Hepatic stellate cell (primary cell): Measurements from ENCODE around the gene PRDM16.

Experiments
- DNase-seq: peaks from one replicate; pipeline ENCODE4 v3.0.0; 2011; ENCODE audit warnings: low spot score

The PRDM16 gene

DNA sequence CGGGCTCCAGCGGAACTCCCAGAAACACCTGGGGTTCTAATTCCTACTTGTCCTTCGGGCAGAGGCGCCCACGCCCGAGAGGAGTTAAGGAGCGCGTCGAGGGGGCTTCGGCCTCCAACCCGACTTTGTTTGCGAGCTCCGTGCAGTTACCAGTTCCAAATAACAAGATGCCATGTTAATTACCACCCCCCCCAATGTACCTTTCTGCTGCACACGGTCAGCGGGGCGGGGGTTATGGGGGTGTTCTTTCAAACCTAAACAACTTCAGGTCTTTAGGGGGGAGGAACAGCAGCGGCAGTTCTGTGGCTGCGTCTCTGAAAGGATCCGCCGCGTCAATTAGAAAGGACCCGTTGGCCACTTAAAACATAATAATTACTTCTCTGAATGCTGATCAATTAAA is 114.8 kb downstream of the PRDM16 start:
- DNase-seq = no peak

- no peak for DNase-seq
Observed at GRCh38 chr1:3184666-3185065, 115.7 kb downstream of the PRDM16 start.

- DNase-seq = no peak
Observed at GRCh38 chr1:3185896-3186525, 117.0 kb downstream of the PRDM16 start.

- peak; percentile 97 for DNase-seq
Observed at GRCh38 chr1:3186526-3186921, 117.5 kb downstream of the PRDM16 start.

DNA sequence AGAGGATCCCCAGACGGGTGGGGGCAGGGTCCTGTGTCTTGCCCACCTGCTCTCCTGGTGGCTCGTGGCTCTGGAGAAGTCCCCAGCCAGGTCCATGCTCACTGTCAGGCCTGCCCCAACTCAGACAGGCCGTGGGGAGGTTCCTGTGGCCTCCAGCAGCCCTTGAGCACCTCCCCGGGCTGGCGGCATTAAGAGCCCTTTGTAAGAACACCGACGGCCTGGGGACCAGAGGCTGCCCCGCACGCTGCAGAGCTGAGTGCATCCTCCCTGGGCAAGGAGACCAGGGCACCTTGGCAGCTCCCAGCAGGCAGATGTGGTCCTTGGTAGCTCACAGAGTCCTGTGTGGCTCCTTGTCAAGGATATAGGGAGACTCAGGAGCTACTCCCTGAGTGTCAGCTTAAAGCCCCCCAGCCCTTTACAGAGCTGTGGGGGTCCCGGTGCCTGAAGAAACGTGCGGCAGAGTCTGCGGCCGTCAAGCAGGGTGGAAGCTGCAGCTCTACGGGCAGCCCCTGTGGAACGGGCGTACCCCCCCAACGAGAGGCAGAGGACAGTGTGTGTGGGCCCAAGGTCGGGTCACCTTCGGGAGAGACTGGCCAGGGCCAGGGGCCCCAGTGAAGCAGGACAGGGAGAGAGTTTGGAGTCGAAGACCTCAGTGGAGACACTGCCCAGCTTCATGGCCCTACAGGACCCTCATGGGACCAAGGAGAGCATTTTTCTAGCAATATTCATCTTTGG is 118.6 kb downstream of the PRDM16 start:
- no peak for DNase-seq

DNA sequence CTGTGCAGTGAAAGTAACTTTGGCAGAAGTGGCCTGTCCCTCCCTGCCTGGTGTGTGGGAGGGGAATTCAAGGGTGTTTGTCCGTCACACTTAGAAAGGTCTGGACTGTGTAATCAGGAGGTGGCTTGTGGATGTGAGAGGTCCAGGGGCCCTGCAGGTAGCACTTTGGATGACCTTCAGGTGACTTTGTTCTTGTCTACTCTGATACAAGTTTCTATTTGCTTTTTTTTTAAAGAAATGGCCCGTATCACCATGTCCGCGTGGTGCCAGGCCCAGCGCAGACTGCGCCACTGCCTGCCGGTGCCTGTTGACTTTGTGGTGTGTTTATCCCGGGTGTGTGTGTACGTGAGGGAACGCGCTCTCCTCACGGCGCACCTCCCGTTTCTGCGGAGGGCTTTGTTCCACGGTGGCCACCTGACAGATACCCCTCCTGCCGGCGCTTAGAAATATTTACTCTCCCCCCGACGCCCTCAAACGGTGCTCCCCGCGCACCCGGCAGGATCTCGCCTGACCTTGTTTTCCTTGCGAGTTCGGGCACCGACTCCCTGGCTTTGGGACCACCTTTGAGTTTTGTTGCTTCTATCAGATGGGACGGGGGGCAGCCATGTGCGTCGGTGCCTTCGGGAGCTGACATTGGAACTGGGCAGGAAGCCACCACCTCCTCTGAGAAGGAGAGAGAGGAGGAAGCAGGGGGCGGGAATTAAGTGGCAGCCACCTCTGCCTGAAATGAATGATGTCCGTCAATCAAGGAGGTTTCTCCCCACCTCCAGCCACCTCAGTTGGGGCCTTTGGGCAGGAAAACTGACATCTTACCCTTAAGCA is 119.4 kb downstream of the PRDM16 start:
- no peak for DNase-seq

GRCh38 chr1:3190256-3191041 is 121.4 kb downstream of the PRDM16 start:
- no peak for DNase-seq

- no peak for DNase-seq
Observed at GRCh38 chr1:3192361-3192760, 123.4 kb downstream of the PRDM16 start.

GRCh38 chr1:3192825-3193224 is 123.8 kb downstream of the PRDM16 start:
- DNase-seq = no peak

DNA sequence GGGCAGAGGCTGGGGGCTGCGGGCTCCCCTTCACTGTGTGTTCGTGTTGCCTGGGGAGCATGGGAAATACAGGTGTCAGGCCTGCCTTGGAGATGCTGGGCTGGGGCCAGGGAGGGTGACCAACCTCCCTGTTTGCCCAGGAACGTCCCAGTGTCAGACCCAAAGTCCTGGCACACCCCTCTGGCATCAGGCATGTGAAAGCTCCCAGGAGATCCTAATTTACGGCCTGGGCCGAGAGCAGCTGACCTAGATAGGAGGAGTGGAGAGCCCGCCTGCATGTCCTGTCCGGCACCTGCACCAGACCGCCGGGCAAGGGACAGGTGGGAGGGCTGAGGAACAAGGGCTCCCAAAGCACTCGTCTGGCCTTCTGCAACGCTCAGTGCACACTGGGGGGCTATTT is 124.8 kb downstream of the PRDM16 start:
- no peak for DNase-seq

GRCh38 chr1:3194760-3195479 is 125.9 kb downstream of the PRDM16 start:
- DNase-seq = peak; percentile 89

DNA sequence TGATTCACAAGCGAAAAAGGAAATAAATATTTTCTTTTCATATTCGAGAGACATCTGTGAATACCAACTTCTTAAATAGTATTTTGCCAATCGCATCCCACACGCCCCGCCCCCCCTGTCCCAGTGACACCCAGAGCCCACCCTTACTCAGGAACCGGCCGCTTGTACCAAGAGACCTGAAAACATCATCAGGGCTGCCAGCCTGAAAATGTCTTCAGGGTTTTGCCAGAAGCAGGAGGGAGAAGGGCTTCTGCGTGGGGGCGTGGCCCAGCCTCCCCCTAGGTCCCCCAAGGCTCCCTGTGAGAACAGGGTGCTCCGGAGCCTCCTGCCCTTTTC is 126.4 kb downstream of the PRDM16 start:
- no peak for DNase-seq

GRCh38 chr1:3195966-3196515 is 127.0 kb downstream of the PRDM16 start:
- no peak for DNase-seq

GRCh38 chr1:3196577-3197245 is 127.7 kb downstream of the PRDM16 start:
- DNase-seq = no peak

DNA sequence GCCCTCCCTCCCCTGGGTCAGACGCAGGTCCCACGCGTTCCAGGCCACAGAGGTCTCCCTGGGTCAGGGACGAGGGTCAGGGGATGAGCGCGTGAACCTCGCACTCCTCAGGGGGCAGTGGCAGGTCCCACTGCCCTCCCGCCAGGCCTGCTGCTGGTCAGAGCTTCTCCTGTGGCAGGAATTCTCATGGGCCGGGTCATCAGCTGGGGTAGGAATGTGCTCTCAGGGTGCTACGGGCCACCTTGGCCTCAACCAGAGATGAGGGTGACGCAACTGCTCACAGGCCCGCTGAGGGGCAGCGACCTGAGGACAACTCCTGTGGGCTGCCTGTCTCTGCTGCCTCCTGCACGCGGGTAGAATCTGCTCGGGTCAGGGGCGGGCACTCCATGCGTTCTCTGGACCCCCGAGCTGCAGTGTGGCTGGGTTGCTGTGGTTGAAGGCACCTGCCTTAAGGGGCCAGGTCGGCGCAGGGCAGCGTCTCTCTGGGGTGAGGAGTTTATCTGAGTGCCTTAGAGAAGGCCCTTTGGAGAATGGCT is 128.8 kb downstream of the PRDM16 start:
- DNase-seq = no peak

- DNase-seq = no peak
Observed at GRCh38 chr1:3198371-3199271, 129.6 kb downstream of the PRDM16 start.

GRCh38 chr1:3204725-3205124 is 135.7 kb downstream of the PRDM16 start:
- no peak for DNase-seq

- DNase-seq = no peak
Observed at GRCh38 chr1:3205815-3206214, 136.8 kb downstream of the PRDM16 start.

GRCh38 chr1:3206696-3207095 is 137.7 kb downstream of the PRDM16 start:
- DNase-seq = no peak
